HEK293T (cell line): Measurements from ENCODE around the gene AK5.
"Not testable (repeated sequence)": the region's sequence is repeated elsewhere in the genome, so short reads cannot be mapped to it uniquely, and the experiment has no call there.

Experiments used
- CTCF ChIA-PET: fragments of 350-600 bp; formaldehyde crosslinking; extraction: SDS; loops from one replicate; lab custom pipeline; 2021; ENCODE audit warnings: antibody characterized with exemption, inconsistent platforms; lab: Yijun Ruan, JAX
- POLR2A ChIA-PET: fragments of 350-600 bp; formaldehyde crosslinking; extraction: SDS; loops from one replicate; lab custom pipeline; 2020; ENCODE audit warnings: antibody characterized with exemption, inconsistent platforms; lab: Yijun Ruan, JAX
- DNase-seq: peaks from one replicate; pipeline ENCODE4 v3.0.0; 2012; ENCODE audit warnings: mixed read lengths; ENCODE audit errors: extremely low spot score
- ARNT ChIP-seq: fragments of 450-650 bp; IDR thresholded peaks from 2 replicates; pipeline ENCODE4 v1.6.1; 2017; ENCODE audit warnings: mild to moderate bottlenecking
- BHLHE40 ChIP-seq: fragments of 450-650 bp; IDR thresholded peaks from 2 replicates; pipeline ENCODE4 v1.6.1; 2016; ENCODE audit warnings: mild to moderate bottlenecking, moderate library complexity, borderline replicate concordance
- CTBP1 ChIP-seq: fragments of 450-650 bp; IDR thresholded peaks from 2 replicates; pipeline ENCODE4 v1.6.1; 2016; ENCODE audit warnings: borderline replicate concordance
- ELF4 ChIP-seq: fragments of 450-650 bp; IDR thresholded peaks from 2 replicates; pipeline ENCODE4 v1.6.1; 2017; ENCODE audit warnings: antibody characterized with exemption
- FOXA1 ChIP-seq: fragments of 450-650 bp; IDR thresholded peaks from 2 replicates; pipeline ENCODE4 v1.6.1; 2016; ENCODE audit warnings: mild to moderate bottlenecking
- FOXK2 ChIP-seq: fragments of 450-650 bp; IDR thresholded peaks from 2 replicates; pipeline ENCODE4 v1.6.1; 2016; ENCODE audit warnings: mild to moderate bottlenecking
- FOXM1 ChIP-seq: fragments of 450-650 bp; IDR thresholded peaks from 2 replicates; pipeline ENCODE4 v1.6.1; 2017; ENCODE audit warnings: mild to moderate bottlenecking, borderline replicate concordance
- HDGF ChIP-seq: fragments of 450-650 bp; IDR thresholded peaks from 2 replicates; pipeline ENCODE4 v1.6.1; 2017; ENCODE audit warnings: antibody characterized with exemption, borderline replicate concordance
- L3MBTL2 ChIP-seq: fragments of 450-650 bp; conservative IDR thresholded peaks from 2 replicates; pipeline ENCODE4 v1.6.1; 2016; ENCODE audit warnings: mild to moderate bottlenecking
- LEF1 ChIP-seq: fragments of 450-650 bp; IDR thresholded peaks from 2 replicates; pipeline ENCODE4 v1.6.1; 2017; ENCODE audit warnings: mild to moderate bottlenecking, borderline replicate concordance
- NFRKB ChIP-seq: fragments of 450-650 bp; IDR thresholded peaks from 2 replicates; pipeline ENCODE4 v1.6.1; 2016; ENCODE audit warnings: mild to moderate bottlenecking, moderate library complexity
- SP1 ChIP-seq: fragments of 450-650 bp; IDR thresholded peaks from 2 replicates; pipeline ENCODE4 v1.6.1; 2017
- SUZ12 ChIP-seq: fragments of 450-650 bp; IDR thresholded peaks from 2 replicates; pipeline ENCODE4 v1.6.1; 2016; ENCODE audit warnings: mild to moderate bottlenecking
- TARDBP ChIP-seq: fragments of 450-650 bp; IDR thresholded peaks from 2 replicates; pipeline ENCODE4 v1.6.1; 2016
- ZNF384 ChIP-seq: fragments of 450-650 bp; IDR thresholded peaks from 2 replicates; pipeline ENCODE4 v1.6.1; 2016
- TF ChIP-seq, protein P1 (sequence below): fragments of 450-650 bp; IDR thresholded peaks from 2 replicates; pipeline ENCODE4 v1.6.1; 2016

AK5 gene

DNA sequence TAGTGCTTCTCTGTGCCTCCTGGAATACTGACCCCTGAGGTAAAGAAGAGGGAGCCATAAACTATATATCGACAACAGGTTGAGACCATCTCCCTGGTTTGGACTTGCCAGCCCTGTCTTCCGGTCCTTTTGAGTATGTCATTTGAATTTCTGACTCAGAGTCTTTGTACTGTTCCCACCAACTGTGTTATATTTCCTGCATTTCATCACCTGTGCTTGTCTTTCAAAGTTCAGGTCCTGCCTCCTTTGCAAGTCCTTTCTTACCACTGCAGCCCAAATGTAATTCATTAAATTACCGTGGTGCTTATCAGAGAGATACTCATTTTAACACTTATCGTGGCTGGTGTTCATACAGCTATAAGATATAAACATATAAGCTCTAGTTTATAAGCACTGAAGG lies 10.7 kb downstream of the AK5 start:
- DNase-seq: no peak
- CTCF ChIA-PET: no interaction called here
- POLR2A ChIA-PET: no interaction called here
- TF ChIP-seq ZNF384 (no peak), FOXK2 (no peak), TARDBP (no peak), ARNT (no peak), FOXM1 (no peak), NFRKB (no peak), SP1 (no peak), SUZ12 (no peak), HDGF (no peak), CTBP1 (no peak), ELF4 (no peak), LEF1 (no peak), L3MBTL2 (no peak), BHLHE40 (no peak), FOXA1 (no peak)
- TF ChIP-seq, protein P1, sequence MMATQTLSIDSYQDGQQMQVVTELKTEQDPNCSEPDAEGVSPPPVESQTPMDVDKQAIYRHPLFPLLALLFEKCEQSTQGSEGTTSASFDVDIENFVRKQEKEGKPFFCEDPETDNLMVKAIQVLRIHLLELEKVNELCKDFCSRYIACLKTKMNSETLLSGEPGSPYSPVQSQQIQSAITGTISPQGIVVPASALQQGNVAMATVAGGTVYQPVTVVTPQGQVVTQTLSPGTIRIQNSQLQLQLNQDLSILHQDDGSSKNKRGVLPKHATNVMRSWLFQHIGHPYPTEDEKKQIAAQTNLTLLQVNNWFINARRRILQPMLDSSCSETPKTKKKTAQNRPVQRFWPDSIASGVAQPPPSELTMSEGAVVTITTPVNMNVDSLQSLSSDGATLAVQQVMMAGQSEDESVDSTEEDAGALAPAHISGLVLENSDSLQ: no peak

DNA sequence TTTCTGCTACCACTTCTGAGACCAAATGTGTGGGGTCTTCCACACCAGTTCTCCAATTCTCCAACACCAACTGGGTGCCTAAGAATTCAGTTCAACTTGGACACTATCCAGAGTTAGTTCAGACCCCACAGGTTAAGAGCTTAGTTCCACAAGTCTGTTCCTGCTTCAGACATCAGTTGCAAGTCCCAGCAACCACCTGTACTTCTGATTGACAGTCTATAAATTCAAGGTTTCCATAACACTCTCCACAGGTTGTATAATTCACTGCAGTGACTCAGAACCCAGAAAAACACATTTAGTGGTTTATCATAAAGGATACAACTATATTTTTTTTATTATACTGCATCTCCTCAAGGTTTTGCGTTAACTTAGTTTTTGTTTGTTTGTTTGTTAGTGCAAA lies 18.7 kb downstream of the AK5 start:
- ChIA-PET POLR2A (no interaction called here), CTCF (no interaction called here)
- TF ChIP-seq, protein P1: 0 out of 2 replicates have a peak, but pooled peaks have one; percentile 18
- TF ChIP-seq FOXA1 (no peak), ELF4 (no peak), NFRKB (no peak), LEF1 (no peak)
- DNase-seq: no peak

DNA sequence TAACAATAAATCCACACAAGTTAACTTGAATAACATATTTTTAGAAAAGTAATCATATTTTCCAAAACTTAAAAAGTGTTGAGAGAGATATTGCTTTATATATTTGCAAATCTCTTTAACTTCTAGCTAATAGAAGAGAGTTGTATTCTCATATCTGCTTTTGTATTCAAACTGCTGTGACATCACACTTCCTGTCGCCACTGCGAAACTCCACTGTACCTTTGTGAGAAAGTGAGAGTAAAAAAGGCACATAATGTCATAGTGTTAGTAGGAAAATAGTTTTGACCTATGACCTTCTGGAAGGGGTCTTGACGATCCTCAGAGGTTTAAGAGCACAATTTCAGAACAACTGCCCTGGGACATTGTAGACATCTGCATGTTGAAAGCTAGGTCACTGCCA lies 21.6 kb downstream of the AK5 start:
- ChIA-PET CTCF (no interaction called here), POLR2A (no interaction called here)
- no peak for DNase-seq
- TF ChIP-seq SUZ12 (no peak), ZNF384 (no peak)

DNA sequence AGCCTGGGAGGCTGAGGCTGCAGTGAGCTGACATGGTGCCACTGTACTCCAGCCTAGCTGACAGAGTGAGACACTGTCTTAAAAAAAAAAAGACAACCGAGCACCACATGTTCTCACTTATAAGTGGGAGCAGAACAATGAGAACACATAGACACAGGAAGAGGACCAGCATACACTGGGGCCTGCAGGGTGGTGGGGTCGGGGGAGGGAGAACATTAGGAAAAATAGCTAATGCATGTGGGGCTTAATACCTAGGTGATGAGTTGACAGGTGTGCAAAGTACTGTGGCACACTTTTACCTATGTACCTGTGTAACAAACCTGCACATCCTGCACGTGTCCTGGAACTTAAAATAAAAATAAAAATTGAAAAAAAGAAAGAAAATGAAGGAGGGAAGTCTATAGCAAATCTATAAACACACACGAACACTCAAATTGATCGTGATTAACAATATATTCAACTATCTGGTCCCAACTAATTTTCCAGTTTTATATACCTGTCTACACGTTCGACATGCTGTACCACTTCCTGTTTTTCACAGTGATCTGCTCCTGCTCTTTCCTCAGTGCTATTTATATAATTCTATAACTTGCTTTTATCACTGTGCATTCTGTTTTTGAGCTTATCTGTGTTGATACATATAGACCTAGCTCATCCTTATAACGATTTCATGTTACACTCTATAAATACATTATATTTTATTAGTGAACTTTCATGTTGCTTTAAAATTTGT lies 27.2 kb downstream of the AK5 start:
- ChIA-PET CTCF (no interaction called here), POLR2A (no interaction called here)

DNA sequence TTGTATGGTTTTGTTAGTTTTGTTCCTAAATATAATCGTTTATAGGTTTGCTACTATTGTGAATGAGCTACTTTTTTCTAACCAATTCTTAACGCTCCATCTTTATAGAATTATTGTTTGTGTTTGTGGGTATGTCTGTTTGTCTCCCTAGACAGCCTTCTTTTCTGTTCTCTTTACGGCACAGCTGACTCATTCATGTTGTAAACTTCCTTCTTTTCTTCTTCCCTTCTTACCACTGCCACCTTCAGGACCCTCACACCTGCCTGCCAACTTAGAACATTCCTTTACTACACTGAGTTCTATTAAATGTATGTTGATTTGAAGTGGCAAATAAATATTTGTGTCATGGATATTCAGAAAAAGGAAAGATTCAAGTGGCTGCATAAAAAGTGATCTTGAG lies 29.1 kb downstream of the AK5 start:
- no peak for TF ChIP-seq ZNF384
- ChIA-PET POLR2A (no interaction called here), CTCF (no interaction called here)
- no peak for DNase-seq

More for the DNA sequence above, 27.2 kb downstream of the AK5 start:
- TF ChIP-seq ZNF384 (no peak), FOXM1 (no peak), FOXK2 (no peak), CTBP1 (no peak)
- DNase-seq: no peak

DNA sequence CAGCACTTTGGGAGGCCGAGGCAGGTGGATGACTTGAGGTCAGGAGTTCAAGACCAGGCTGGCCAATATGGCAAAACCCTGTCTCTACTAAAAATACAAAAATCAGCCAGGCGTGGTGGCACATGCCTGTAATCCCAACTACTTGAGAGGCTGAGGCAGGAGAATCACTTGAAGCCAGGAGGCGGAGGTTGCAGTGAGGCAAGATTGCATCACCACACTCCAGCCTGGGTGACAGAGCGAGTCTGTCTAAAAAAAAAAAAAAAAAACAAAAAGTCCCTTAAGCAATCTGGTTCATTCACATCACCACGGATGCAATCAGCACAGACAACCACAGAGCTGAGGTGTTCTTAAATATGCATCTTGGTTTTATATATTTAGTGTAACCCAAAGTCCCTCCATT lies 30.5 kb downstream of the AK5 start:
- POLR2A ChIA-PET, DNase-seq, CTCF ChIA-PET: not testable (repeated sequence)

DNA sequence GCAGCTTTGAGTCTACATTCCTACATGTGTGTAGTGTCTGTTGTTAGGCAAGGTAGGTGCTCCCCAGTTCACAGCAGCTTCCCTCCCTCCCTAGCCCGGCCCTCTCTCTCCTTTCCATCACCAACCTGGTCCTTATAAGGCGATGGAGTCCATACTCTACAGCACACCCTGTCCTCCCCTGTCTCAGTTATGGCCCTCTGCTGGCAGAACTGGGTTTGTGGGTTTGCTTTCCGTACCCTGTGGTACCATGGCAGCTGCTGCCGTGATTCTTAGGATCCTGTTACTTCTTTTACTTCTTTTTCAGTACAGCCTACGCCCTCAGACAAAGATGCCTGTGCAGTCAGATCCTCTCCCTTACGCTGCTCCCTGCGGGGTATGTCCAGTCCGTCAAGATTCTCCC lies 31.7 kb downstream of the AK5 start:
- ChIA-PET POLR2A (no interaction called here), CTCF (interaction anchor here (0.9 kb wide), 1 partner anchor 24 kb away, joined by 3 read pairs; no protein-coding TSS in a partner anchor)
- peak; percentile 73 for DNase-seq
- TF ChIP-seq TARDBP (no peak), FOXM1 (no peak), FOXK2 (no peak), SUZ12 (no peak), LEF1 (no peak)

DNA sequence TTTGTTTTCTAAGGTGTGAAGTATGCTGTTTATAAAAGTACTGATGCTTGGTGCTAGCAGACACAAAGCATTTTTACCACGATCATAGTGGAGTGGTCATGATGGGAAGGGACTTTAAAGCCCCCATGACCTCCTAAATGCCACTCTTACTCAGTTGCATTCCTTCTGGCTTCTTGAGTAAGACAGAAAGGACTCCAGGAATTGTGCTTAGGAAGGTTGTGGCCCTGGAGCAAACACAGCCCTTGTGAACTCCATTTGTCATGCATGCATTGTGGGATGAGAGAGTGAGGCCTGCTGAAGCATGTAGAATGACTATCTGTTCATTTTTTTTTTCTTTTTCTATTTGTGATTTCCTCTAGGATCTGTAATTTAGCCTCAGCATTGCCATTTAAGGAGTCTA lies 34.2 kb downstream of the AK5 start:
- no peak for DNase-seq
- ChIA-PET POLR2A (no interaction called here), CTCF (no interaction called here)

More for the DNA sequence above, 34.2 kb downstream of the AK5 start:
- TF ChIP-seq SP1: no peak
- TF ChIP-seq SUZ12: no peak
- TF ChIP-seq FOXA1: no peak
- no peak for TF ChIP-seq L3MBTL2
- TF ChIP-seq ZNF384: no peak
- TF ChIP-seq TARDBP: no peak
- no peak for TF ChIP-seq ARNT
